ENCODE measurements around the gene PRKCZ.

Gene PRKCZ

DNA sequence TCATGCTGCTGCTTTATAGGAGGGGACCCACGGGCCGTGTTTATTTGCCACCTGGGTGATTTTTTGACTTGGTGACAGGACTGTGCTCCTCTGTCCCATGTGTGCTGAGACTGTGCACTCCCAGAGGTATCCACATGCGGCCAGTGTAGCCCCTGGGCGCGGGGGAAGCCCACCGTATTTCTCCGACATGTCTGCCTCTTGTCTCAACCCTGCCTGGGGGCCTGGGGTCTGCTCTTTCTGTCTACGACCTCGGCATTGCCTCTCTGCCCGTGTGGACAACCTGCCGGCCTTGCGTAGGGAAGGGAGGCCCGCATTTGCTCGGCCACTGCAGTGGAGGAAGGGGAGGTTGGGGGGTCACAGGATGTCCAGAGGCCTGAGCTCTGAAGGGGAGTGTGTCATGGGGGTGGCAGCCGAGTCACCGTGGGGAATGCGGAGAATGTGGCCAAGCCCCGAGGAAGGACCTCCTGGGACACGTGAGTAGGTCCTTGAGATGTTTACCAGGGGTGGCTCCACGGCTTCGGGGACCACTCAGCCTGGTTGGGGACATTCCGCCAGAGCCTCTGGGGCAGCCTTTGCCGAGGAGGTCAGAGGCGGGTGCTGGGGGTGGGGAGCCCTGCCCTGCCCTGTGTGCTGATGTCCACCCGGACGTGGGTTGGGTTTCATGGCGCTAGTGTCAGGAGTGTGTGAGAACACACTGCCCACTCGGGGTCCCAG is 11.0 kb downstream of the PRKCZ start:
- Histone ChIP-seq H3K4me1 (ENCODE audit: control insufficient read depth, insufficient read depth, low read length) (no peaks in the 10 kb centered on the region), H3K27me3 (ENCODE audit: control insufficient read depth, insufficient read depth, low read length) (no peaks in the 10 kb centered on the region), H3K36me3 (ENCODE audit: control insufficient read depth, insufficient read depth, low read length) (peaks cover 22% of the 10 kb centered on the region), H3K4me3 (ENCODE audit: low read depth, low read length) (no peak overlapping the region), H3K9me3 (ENCODE audit: control insufficient read depth, insufficient read depth, low read length) (no peaks in the 10 kb centered on the region), H3K9ac (ENCODE audit: low read depth, low read length) (no peak overlapping the region)

DNA sequence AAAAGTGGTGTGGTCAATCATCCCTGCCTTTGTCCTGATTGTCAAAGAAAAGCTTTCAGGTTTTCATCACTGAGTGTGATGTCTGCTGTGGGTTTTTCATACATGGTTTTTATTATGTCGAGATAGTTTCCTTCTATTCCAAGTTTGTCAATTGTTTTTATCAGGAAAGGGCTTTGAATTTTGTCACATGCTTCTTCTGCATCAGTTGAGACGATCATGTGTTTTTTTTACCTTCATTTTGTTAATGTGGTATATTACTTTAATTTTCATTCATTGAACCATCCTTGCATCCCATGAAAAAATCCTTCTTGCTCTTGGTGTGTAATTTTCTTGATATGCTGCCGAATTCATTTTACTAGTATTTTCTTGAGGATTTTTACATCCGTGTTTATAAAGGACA is 15.5 kb downstream of the PRKCZ start:
- Histone ChIP-seq H3K4me1 (ENCODE audit: control insufficient read depth, insufficient read depth, low read length) (no peaks in the 10 kb centered on the region), H3K9ac (ENCODE audit: low read depth, low read length) (no peak overlapping the region), H3K4me3 (ENCODE audit: low read depth, low read length) (no peak overlapping the region), H3K36me3 (ENCODE audit: control insufficient read depth, insufficient read depth, low read length) (peaks cover 14% of the 10 kb centered on the region), H3K9me3 (ENCODE audit: control insufficient read depth, insufficient read depth, low read length) (no peaks in the 10 kb centered on the region), H3K27me3 (ENCODE audit: control insufficient read depth, insufficient read depth, low read length) (no peaks in the 10 kb centered on the region)

DNA sequence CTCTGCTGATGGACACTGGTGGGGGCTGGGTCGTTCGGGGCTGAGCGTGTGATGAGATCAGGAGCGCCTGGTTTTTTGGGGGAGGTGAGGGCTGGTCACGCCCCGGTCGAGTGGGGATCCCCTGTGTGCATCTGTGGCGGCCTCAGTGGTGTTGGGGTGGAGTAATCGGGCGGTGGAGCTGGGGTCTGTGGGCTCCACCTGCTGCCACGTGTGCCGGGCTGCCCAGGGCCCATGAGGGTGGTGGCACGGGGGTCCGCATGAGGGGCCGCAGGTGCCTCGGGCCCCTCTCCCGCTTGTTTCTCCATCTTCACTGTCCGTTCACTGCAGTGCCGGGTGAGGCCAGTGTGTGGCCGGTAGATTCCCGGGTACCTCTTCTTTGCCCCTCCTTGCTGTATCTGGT is 17.2 kb downstream of the PRKCZ start:
- no peak overlapping the region for H3K9ac ChIP-seq (ENCODE audit: low read depth, low read length)
- H3K36me3 ChIP-seq (ENCODE audit: control insufficient read depth, insufficient read depth, low read length), result peaks cover 6% of the 10 kb centered on the region
- no peaks in the 10 kb centered on the region for H3K9me3 ChIP-seq (ENCODE audit: control insufficient read depth, insufficient read depth, low read length)
- H3K4me3 ChIP-seq (ENCODE audit: low read depth, low read length), result no peak overlapping the region
- H3K4me1 ChIP-seq (ENCODE audit: control insufficient read depth, insufficient read depth, low read length), result no peaks in the 10 kb centered on the region
- no peaks in the 10 kb centered on the region for H3K27me3 ChIP-seq (ENCODE audit: control insufficient read depth, insufficient read depth, low read length)

DNA sequence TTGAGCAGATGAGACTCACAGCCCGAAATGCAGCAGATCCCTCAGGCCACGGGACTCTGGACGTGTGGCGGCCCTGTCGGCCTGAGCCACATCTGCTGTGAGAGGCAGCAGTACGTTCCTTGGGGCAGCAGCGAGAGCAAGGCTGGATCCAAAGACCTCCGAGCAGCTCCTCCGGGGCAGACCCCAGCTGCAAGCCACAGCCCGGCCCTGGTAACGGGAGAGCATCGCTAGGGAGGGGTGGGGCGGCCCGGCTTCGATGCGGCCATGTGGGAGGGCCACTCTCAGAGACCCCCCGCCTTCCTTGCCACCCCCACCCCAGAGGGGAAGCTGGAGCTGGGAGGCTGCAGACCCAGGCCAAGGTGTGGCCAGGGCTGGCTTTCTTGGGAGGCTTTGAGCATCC is 17.8 kb downstream of the PRKCZ start:
- peaks cover 2% of the 10 kb centered on the region for H3K4me1 ChIP-seq (ENCODE audit: control insufficient read depth, insufficient read depth, low read length)
- H3K27me3 ChIP-seq (ENCODE audit: control insufficient read depth, insufficient read depth, low read length), result no peaks in the 10 kb centered on the region
- H3K9me3 ChIP-seq (ENCODE audit: control insufficient read depth, insufficient read depth, low read length), result no peaks in the 10 kb centered on the region
- no peak overlapping the region for H3K4me3 ChIP-seq (ENCODE audit: low read depth, low read length)
- peaks cover 6% of the 10 kb centered on the region for H3K36me3 ChIP-seq (ENCODE audit: control insufficient read depth, insufficient read depth, low read length)
- H3K9ac ChIP-seq (ENCODE audit: low read depth, low read length), result no peak overlapping the region

DNA sequence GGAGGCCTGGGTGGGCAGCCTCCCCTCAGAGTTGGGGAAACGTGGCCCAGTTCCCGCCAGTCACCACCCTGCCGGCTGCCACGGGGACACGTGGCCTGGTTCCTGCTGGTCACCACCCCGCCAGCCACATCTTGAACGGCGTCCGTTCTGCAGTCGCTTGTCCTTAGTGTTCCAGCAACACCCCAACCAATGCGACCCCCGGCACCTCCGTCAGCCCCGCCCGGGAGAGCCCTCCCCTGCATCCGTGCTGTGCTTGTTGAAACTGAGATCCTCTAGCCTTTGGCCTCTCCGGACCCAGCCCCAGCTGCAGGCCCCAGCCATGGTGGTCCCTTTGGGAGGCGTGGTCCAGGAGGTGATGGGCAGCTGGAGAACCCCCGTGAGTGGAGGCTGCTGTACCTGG is 18.7 kb downstream of the PRKCZ start:
- Histone ChIP-seq H3K9me3 (ENCODE audit: control insufficient read depth, insufficient read depth, low read length) (no peaks in the 10 kb centered on the region), H3K27me3 (ENCODE audit: control insufficient read depth, insufficient read depth, low read length) (no peaks in the 10 kb centered on the region), H3K4me1 (ENCODE audit: control insufficient read depth, insufficient read depth, low read length) (peaks cover 2% of the 10 kb centered on the region), H3K4me3 (ENCODE audit: low read depth, low read length) (no peak overlapping the region), H3K9ac (ENCODE audit: low read depth, low read length) (no peak overlapping the region), H3K36me3 (ENCODE audit: control insufficient read depth, insufficient read depth, low read length) (peaks cover 10% of the 10 kb centered on the region)

DNA sequence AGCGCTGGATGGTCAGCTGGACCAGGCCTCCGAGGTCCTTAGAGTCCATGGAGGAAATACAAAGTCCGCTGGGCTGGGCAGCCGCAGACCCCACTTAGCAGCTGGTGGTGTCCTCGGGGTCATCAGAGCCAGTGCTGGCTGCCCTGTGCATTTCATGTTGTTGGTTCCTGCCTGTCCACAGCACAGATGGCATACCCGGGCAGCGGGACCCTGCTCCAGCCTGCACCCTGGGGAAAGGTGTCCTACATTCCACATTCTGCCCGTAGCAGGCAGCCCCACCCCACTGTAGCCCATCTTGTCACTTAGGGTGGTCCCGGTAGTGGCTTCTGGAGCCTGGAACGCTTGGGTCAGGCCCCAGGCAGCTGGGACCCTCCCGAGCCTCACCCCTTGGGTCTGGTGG is 19.8 kb downstream of the PRKCZ start:
- Histone ChIP-seq H3K36me3 (ENCODE audit: control insufficient read depth, insufficient read depth, low read length) (peaks cover 10% of the 10 kb centered on the region), H3K9me3 (ENCODE audit: control insufficient read depth, insufficient read depth, low read length) (no peaks in the 10 kb centered on the region), H3K4me1 (ENCODE audit: control insufficient read depth, insufficient read depth, low read length) (peaks cover 2% of the 10 kb centered on the region), H3K27me3 (ENCODE audit: control insufficient read depth, insufficient read depth, low read length) (no peaks in the 10 kb centered on the region), H3K9ac (ENCODE audit: low read depth, low read length) (no peak overlapping the region), H3K4me3 (ENCODE audit: low read depth, low read length) (no peak overlapping the region)

DNA sequence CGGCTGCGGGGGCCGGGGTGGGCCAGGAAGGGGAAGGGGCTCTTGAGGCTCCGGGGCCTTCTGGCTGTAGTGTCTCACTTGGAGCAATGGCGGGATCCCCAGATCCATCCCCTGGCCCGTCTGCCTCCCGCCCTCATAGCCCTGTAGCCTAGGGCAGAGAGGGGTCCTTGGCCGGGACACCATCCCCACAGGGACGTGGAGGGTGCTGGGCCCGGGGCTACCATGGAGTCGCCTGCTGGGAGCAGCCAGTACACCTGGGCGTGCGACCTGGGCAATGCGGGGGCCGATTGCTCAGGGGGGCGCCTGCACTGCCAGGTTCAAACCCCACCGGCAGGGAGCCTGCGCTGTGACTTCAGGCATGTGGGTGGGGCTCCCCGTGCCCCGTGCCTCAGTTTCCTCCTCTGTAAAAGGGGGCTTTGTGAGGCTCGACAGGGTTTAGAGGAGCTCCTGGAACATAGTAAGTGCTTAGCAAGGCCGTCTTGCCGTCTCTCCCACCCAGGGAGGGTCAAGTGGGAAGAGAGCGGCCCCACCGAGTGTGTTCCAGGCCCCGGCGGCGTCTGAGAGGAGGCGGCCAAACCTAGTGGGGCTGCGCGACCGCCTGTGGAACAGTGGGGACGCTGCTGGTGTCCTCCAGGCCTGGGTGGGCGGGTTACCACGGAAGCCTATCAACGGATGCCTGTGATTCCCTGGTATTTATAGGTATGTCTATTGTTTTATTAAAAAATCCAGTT is 20.8 kb downstream of the PRKCZ start:
- Histone ChIP-seq H3K4me1 (ENCODE audit: control insufficient read depth, insufficient read depth, low read length) (peaks cover 2% of the 10 kb centered on the region), H3K9ac (ENCODE audit: low read depth, low read length) (no peak overlapping the region), H3K27me3 (ENCODE audit: control insufficient read depth, insufficient read depth, low read length) (no peaks in the 10 kb centered on the region), H3K4me3 (ENCODE audit: low read depth, low read length) (no peak overlapping the region), H3K36me3 (ENCODE audit: control insufficient read depth, insufficient read depth, low read length) (peaks cover 10% of the 10 kb centered on the region), H3K9me3 (ENCODE audit: control insufficient read depth, insufficient read depth, low read length) (no peaks in the 10 kb centered on the region)

DNA sequence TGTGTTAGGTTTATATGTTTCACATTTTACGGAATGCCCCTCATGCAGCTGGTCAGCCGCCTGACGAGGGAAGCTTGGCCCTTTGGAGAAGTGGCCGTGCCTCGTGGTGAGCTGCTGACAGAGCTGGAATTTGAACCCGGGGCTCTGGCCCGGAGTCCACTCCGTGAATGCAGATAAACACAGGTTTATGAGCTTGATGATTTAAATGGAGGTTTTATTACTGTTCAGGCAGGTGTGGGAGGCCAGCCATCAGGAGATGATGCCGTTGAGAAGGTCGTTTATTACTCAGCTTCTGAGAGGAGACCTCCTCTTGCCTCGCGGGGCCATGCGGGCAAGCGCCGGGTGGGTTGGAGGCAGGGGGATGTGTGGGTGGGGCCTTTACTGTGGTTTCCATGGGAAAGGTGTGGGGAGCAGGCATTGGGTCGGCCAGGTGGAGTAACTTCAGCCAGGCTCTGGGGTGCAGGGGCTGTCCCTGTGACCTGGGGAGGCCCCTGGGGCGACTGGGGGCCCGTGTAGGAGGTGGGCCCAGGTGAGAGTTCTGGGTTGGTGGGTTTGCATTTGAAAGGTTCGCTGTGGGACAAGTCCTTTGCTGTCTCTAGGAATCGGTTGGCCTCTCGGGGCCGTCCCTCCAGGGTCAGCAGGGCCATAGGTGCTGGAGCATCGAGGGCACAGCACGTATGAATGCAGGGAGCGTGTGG is 22.0 kb downstream of the PRKCZ start:
- Histone ChIP-seq H3K4me1 (ENCODE audit: control insufficient read depth, insufficient read depth, low read length) (peaks cover 2% of the 10 kb centered on the region), H3K36me3 (ENCODE audit: control insufficient read depth, insufficient read depth, low read length) (peaks cover 13% of the 10 kb centered on the region), H3K9ac (ENCODE audit: low read depth, low read length) (no peak overlapping the region), H3K9me3 (ENCODE audit: control insufficient read depth, insufficient read depth, low read length) (no peaks in the 10 kb centered on the region), H3K4me3 (ENCODE audit: low read depth, low read length) (no peak overlapping the region), H3K27me3 (ENCODE audit: control insufficient read depth, insufficient read depth, low read length) (no peaks in the 10 kb centered on the region)

DNA sequence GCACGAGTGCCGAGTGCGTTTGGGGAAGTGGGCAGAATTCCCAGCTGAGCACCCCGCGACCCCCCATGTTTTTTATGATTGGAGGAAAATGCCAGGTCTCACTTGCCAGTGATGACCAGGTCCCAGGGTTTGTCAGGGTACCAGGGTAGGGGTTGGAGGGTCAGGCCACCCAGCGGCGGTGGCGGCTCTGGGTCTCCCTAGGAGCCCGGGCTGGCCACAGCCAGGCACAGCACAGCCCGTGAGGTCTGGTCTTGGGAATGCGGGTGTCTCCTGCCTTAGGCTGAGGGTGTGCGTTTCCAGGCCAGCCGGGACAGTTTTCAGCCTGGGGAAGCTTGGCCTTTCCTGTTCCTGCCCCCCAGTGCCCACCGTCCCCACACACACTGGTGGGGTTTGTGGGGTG is 22.7 kb downstream of the PRKCZ start:
- H3K36me3 ChIP-seq (ENCODE audit: control insufficient read depth, insufficient read depth, low read length), result peaks cover 11% of the 10 kb centered on the region
- no peaks in the 10 kb centered on the region for H3K27me3 ChIP-seq (ENCODE audit: control insufficient read depth, insufficient read depth, low read length)
- H3K9ac ChIP-seq (ENCODE audit: low read depth, low read length), result no peak overlapping the region
- H3K4me3 ChIP-seq (ENCODE audit: low read depth, low read length), result no peak overlapping the region
- no peaks in the 10 kb centered on the region for H3K9me3 ChIP-seq (ENCODE audit: control insufficient read depth, insufficient read depth, low read length)
- H3K4me1 ChIP-seq (ENCODE audit: control insufficient read depth, insufficient read depth, low read length), result peaks cover 2% of the 10 kb centered on the region

DNA sequence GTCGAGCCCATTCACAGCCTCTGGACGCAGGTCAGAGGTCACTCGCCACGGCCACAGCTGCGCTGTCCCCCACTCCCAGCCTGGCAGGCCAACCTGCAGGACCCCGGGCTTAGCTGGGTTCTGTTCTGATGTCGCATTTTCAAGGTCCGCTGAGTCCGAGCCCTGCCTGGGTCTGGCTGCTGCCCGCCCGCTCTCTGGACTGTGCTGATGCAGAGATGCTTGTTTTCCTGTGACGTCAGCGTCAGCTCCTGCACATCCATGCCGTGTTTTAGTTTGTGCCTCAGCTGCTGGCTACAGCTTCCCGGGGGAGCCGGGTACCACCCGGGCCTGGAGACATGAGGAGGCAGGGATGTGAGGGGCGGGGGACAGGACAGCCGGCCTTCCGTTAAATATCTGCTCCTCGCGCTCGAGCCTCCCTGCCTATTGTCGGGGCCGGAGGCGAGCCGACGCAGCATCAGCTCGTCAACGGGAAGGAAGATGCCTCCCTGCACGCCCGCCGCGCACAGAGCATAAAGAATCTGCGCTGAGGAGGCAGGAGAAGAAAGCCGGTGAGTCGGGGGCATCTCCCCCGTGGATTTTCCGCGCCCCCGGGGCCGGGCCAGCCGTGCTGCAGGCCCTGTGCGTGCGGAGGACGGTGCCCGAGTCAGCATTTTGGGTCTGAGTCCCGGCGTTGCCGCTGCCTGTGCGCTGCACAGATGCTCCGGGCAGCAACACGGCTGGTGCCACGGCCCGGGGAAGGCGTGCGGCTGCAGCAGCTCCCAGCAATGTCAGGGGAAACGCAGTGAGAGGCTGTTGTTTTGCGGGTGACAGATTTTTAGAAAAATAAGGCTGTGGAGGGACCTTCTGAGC is 23.4 kb downstream of the PRKCZ start:
- no peaks in the 10 kb centered on the region for H3K27me3 ChIP-seq (ENCODE audit: control insufficient read depth, insufficient read depth, low read length)
- H3K4me1 ChIP-seq (ENCODE audit: control insufficient read depth, insufficient read depth, low read length), result peaks cover 2% of the 10 kb centered on the region
- no peak overlapping the region for H3K4me3 ChIP-seq (ENCODE audit: low read depth, low read length)
- no peak overlapping the region for H3K9ac ChIP-seq (ENCODE audit: low read depth, low read length)
- peaks cover 8% of the 10 kb centered on the region for H3K36me3 ChIP-seq (ENCODE audit: control insufficient read depth, insufficient read depth, low read length)
- H3K9me3 ChIP-seq (ENCODE audit: control insufficient read depth, insufficient read depth, low read length), result no peaks in the 10 kb centered on the region

DNA sequence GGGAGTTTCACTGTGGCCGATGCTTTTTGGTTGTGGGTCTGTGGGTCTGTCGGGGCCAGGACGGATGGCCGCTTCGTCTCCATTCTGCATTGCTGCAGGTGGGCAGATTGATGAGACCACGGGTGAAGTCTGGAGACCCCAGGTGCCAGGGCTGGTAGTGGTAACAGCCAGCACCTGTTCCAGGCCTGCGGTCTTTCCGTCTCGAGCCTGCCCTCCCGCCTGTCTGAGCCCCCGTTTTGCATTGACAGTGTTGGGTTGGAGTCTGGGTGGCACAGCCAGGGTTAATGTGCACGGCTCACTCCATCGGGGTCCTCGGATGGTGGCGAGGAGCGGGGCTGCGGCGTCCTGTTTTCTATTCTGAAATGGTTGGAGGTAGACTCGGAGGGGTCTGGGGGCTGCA is 24.2 kb downstream of the PRKCZ start:
- Histone ChIP-seq H3K9me3 (ENCODE audit: control insufficient read depth, insufficient read depth, low read length) (no peaks in the 10 kb centered on the region), H3K27me3 (ENCODE audit: control insufficient read depth, insufficient read depth, low read length) (no peaks in the 10 kb centered on the region), H3K9ac (ENCODE audit: low read depth, low read length) (no peak overlapping the region), H3K4me1 (ENCODE audit: control insufficient read depth, insufficient read depth, low read length) (peaks cover 2% of the 10 kb centered on the region), H3K36me3 (ENCODE audit: control insufficient read depth, insufficient read depth, low read length) (peaks cover 7% of the 10 kb centered on the region), H3K4me3 (ENCODE audit: low read depth, low read length) (no peak overlapping the region)
